AG08395 (cell line): Measurements from ENCODE around the gene TMEM131.

Experiments used
- DNase-seq: peaks from one replicate; pipeline ENCODE4 v3.0.0; 2012; ENCODE audit warnings: mixed read lengths, low spot score

The TMEM131 gene

DNA sequence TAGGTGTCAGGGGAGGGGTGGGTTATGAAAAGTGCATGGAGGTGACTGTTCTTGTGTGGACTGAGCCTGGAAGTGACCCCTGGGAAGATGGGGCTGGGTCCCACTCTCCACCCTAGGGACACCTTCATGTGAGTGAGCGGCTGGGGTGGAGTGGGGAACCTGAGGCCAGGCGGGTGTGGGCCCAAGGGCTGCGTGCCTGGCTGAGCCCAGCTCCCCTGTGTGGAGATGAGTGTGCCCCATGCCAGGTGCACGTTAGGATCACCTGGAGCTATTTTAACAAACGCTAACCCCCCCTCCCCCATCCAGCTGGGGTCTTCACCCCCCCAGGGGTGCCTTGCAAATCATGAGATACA is 255.9 kb downstream of the TMEM131 start:
- no peak for DNase-seq

DNA sequence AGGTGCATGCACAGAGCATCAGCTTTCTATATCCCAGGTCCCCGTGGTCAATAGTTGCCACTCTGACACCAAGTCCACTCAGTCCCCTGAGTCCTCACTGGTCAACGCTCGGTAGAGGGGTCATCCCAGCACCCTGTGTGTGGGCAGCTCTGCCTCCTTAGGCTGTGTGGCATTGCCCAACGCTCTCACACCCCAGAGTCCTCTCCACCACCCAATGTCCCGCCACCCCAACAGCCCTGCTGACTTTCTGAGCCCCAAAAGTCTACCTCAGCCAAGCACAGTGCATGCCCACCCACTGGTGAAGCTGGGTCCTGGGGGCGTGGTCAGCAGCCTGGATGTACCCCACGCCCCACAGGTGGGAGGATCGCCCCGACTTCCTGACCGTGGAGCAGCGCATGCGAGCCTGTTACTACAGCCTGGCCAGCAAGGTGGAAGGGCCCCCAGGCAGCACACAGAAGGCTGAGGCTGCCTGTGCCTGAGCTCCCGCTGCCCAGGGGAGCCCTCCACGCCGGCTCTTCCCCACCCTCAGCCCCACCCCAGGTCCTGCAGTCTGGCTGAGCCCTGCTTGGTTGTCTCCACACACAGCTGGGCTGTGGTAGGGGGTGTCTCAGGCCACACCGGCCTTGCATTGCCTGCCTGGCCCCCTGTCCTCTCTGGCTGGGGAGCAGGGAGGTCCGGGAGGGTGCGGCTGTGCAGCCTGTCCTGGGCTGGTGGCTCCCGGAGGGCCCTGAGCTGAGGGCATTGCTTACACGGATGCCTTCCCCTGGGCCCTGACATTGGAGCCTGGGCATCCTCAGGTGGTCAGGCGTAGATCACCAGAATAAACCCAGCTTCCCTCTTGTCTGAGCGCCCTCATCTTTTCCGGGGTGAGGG is 256.5 kb downstream of the TMEM131 start:
- no peak for DNase-seq

DNA sequence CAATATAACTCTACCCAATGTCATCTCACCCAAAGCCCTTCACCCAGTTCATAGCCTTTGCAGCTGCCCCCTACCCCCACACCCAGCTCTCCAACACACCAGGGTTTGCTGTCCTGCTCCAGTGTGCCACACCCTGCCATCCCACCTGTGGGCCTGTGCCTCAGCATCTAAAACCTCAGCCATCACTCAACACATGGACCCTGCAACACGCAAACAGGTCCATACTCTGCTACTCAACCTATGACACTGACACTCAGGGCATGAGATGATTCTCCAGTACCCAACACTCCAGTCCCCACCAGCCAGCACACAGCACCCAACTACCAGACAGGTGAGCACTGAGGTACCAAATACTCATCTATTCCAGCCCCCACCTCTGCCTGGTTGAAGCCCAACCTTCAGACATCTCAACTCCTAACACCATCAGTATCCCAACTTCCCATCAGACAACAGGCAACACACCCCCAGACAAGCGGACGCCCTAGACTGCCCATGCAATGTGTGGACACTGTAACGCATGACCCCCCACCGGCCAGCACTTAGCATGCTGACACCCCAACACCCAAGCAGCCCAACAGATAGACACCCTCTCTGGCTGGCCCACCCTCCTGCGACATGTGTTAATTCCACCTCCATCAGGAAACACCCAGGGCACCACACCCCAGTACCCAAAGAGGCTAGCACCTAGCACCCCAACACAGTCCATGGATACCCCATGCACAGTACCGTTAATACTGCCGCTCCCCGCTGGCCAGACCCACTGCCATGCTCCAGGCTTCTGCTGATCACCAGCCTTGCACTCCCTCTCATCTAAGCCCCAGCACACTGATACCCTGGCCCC is 257.3 kb downstream of the TMEM131 start:
- DNase-seq: no peak

DNA sequence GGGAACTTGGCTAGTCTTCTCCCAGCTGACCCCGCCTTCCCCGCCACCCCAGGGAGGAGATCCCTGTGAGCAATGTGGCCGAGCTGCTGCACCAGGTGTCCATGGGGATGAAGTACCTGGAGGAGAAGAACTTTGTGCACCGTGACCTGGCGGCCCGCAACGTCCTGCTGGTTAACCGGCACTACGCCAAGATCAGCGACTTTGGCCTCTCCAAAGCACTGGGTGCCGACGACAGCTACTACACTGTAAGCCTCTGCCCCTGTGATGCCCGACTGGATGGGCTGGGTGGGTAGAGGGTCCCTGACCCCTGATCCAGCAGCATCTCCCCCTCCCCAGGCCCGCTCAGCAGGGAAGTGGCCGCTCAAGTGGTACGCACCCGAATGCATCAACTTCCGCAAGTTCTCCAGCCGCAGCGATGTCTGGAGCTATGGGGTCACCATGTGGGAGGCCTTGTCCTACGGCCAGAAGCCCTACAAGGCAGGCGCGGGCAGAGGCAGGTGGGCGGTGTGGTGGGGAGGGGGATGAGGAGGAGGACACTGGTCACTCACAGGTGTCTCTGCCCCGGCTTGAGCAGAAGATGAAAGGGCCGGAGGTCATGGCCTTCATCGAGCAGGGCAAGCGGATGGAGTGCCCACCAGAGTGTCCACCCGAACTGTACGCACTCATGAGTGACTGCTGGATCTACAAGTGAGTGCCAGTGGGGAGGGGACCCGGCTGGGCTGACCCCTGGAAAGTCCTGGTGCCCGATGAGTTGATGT is 258.1 kb downstream of the TMEM131 start:
- DNase-seq: no peak

DNA sequence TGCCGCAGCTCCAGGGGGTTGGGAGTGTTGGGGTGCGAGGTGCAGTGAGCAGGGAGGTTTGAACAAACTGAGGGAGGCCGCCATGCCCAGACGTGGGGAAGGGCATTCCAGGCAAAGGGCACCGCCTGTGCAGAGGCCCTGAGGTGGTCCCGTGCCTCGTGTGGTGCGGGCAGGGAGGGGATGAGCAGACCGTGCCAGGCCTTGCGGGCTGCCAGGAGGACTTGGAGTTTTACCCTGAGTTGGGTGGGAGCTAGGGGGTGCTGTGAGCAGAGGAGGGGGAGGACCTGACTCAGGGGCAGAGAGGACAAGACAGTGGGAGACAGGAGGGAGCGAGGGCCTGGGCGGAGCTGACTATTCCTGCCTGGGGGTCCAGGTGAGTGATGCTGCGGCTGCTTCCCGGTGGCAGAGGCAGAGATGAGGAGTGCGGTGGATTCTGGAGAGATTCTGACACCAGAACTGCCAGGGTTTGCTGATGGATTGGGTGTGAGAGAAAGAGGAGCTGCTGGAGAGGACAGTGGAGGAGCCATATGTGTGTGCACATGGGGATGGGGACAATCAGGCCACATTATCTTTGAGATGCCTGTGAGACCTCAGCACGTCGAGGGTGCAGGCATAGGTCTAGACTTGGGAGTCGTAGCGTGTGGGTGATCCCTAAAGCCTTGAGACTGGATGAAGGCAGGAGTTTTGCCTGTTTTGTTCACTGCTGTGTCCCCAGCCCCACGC is 259.0 kb downstream of the TMEM131 start:
- DNase-seq: no peak

DNA sequence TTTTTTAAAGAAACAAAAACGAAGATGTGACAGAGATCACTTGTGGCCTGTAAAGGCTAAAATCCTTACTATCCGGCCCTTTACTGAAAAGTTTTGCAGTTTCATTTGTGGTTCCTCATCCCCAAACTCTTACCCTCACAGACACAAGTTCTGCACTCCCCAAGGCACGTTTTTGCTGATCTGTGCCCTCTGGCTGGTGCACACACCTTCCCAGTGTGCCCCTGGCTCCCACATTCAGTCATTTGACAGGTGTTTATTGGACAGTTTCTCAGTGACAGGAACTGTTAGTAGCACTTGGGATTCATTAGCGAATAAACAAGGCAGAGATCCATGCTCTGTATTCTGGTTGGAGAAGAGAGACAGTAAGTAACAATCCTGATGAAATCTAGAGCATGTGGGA is 259.6 kb downstream of the TMEM131 start:
- DNase-seq: no peak

DNA sequence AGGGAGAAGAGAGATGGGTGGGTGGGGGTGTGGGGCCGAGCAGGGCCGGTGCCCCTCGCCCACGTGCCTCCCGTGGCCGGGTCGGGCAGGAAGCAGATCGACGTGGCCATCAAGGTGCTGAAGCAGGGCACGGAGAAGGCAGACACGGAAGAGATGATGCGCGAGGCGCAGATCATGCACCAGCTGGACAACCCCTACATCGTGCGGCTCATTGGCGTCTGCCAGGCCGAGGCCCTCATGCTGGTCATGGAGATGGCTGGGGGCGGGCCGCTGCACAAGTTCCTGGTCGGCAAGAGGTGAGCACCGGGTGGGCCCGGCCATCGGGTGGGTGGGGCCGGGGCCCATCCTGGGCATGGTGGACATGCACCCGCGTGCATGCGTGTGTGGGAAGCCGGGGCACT is 260.6 kb downstream of the TMEM131 start:
- no peak for DNase-seq

DNA sequence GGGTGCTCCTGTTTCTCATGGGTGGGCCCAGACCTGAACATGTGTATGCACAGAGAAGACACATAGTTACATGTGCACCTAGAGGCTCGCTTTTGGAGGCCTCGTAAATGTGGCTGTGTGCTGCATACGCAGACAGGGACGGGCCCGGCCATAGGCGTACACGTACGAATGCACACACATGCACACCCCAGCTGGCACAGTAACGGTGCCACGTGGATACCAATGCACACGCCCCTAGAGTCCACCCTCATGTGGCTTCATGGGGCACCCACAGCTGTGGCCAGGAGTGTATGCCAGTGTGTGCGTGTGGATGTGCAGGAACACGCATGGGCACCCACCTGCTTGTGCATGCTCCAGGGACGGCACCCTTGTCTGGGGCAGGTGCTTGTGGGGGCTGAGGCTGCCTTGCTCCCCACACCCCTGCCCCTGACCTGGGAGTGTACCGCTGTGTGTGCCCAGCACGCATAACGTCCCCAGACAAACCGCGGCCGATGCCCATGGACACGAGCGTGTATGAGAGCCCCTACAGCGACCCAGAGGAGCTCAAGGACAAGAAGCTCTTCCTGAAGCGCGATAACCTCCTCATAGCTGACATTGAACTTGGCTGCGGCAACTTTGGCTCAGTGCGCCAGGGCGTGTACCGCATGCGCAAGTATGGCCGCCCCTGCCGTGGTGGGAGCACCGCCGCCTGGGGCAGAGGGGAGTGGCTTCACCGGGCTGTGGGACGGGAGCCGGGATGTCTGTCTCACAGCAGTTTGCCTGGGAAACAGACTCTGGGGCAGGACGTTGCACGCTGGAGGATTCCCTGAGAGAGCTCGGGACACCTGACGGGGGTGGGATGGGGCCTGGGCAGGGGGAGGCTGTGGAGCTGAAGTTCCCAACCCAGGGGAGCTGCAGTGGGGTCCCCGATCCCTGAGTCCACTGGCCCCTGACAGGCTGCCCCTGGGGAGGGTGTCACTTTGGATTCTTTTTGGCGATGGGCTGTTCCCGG is 261.4 kb downstream of the TMEM131 start:
- DNase-seq: no peak

DNA sequence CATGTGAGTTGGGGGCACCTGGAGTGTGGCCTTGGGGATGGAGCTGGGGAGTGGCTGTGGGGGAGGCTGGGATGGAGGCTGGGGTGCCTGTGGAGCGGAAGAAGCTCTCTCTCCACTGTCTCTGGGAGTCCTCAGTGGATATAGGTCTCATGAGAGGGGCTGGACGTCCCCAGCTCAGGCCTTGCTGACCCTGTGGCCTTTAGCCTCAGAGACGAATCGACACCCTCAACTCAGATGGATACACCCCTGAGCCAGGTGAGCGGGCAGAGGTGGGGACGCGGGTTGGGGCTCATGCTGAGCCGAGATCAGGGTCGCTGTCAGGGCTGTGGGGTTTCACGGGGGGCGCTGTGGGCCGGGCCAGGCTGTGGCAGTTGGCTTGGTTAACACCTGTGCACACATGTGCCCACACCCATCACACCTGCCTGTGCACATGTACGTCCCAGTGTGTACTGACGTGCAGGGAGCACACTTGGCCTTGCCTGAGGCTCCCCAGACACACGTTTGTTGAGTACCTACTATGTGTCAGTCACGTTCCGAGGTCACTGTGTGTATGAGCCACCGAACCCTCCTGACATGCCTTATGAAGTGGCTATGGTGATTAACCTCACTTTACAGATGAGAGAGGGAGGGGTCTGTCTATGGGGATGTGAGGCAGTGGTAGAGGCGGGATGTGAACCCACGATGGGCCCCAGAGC is 262.3 kb downstream of the TMEM131 start:
- DNase-seq: no peak

DNA sequence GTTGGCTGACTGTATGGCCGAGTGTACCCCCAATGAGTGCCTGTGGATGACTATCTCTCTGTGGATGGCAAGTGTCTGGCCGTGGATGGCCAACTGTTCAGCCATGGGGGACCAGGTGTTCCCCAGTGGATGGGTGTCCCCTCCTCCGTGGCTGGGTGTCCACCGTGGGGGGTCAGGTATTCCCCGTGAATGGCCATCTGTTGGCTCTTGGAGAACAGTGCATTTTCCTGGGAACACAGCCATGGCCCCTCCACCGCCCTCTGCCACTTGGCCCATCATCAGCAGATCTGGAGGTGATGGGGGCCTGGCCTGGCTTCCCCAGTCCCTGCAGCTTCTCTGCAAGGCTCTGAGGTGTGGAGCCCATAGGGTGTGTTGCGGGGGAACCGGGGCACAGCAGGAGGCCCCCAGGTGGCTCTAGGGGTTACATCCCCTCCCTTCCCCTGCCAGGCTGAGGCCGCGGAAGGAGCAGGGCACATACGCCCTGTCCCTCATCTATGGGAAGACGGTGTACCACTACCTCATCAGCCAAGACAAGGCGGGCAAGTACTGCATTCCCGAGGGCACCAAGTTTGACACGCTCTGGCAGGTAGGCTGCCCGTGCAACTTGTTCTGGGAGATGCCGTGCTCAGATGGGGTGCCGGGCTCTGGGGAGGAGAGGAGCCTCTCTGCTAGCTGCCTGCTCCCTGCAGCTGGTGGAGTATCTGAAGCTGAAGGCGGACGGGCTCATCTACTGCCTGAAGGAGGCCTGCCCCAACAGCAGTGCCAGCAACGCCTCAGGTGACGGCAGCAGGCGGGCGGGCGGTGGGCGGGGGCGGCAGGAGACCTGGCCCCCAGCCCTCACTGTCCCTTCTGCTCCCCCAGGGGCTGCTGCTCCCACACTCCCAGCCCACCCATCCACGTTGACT is 263.1 kb downstream of the TMEM131 start:
- no peak for DNase-seq

DNA sequence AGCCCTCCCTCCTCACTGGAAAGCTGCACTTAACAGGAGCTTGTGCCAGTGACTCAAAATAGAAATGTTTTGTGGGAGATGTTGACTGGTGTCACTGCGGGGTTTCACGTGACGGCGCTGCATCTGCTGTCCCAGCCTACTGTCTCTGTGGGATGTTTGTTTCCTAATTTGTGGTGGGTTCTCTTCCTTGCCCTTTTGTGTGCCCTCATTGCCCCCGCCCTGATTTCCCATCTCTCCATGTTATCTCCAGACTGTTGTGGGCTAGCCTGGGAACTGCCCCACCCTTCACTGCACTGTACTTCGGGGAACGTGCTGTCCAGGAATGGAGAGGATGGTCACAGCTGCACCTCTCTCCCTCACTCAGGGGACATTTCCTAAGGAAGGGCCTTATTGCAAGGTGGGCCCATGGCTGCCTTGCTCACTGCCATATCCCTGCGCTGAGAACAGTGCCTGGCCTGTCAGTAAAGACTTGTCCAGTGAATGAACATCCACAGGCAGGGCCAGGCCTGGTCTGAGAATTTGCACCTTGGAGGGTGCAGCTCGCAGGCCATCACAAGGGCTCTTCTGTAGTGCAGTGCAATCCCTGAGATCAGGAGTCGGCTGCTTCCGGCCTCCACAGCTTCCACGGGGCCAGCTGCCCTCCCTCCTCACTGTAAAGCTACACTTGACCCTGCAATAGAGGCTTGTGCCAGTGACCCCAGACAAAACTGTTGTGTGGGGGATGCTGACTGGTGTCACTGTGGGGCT is 264.3 kb downstream of the TMEM131 start:
- DNase-seq: no peak

DNA sequence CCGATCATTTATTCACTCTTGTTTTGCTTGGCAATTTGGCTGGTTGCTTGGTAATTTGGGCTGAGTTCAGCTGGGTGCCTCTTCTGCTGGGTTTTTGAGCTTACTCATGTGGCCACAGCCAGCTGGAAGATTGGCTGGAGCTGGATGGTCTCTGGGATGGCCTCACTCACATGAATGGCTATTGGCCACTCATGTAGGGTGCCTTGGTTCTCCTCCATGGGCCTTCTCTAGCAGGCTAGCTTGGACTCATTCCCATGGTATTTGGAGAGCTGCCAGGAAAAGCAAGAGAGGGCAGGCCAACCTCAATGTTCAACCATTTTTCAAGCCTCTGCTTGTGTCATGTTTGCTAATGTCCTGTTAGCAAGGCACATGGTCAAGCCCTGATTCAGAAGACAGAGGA is 265.5 kb downstream of the TMEM131 start:
- DNase-seq: no peak

DNA sequence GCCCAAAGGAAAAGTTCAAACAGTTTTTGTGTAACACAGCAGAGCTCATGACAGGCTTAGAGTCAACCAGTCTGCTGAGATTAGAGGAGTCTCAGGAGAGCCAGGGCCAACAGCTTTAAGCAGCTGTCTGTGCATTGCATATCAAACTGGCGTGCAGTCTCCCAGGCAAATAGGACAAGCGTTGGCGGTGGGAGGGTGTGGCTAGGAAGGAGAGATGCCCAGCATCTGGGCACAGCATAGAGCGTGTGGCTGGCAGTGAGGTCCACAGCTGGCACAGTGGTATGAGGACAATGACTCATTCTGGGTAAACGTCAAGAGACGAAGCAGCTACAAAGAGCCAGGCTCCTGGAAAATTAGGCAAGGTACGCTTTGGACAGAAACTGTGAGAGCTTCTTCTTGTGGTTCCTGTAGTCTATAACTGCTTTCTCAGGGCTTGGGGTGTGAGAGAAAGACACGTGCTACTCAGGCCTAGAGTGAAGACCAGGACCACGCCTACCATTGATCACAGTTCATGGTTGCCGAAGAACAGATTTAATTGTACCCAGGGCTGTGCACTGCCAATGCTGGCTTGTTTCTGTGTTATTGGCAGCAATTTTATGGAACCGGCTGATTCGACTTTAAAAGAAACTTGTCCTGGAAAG is 267.5 kb downstream of the TMEM131 start:
- DNase-seq: peak; percentile 53

DNA sequence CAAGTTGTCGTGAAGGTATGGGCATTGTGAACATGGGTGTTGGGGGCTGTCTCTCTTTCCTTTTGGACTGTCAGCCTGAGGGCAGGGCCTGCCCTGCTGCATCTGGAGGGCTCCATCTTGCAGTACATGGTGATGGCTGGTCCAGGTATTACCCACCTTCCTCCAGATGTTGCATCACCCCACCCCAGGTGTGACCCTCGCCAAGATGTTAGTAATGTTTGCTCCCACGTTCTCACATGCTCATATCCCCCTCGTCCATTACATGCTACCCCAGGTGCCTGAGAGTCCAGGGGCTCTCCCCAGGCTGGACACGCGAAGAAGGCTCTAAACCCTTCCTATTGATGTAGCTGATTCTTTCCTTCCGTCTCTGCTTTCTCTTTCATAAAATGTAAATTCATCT is 268.5 kb downstream of the TMEM131 start:
- no peak for DNase-seq

DNA sequence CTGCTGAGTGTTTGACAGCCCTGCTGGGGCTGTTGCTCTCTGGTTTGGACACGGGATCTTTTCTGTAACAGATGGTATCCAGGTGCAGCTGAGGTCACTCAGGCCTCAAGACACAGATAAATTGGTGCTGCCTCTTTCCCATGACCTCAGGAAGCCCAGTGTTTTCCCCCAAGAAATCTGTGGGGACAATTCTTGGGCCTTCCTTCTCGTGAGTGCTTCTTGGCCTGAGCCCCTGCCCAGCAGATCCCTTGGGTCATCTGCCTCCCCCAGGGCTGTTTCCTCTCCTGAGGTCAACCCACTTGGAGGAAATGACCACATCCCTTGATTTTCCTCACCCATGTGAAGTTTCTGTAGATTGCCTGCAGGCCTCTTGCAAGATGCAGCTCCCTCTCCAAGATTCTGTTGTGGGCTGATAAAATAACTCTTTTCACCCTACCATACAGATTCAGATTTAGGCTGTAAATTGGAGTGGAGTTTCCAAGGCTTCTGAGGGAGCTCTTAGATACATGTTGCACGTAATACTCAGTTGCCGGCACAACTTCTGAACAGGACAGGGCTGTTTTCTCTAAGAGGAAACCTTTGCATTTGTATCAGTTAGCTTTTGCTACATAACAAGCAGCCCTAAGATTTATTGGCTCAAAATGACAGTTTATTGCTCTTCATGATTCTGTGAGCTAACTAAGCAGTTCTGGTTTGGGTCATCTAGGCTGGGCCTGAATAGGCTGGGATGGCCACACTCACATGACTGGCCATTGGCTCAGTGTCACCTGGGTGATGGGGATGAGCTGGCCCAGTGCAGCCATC is 269.3 kb downstream of the TMEM131 start:
- DNase-seq: no peak

DNA sequence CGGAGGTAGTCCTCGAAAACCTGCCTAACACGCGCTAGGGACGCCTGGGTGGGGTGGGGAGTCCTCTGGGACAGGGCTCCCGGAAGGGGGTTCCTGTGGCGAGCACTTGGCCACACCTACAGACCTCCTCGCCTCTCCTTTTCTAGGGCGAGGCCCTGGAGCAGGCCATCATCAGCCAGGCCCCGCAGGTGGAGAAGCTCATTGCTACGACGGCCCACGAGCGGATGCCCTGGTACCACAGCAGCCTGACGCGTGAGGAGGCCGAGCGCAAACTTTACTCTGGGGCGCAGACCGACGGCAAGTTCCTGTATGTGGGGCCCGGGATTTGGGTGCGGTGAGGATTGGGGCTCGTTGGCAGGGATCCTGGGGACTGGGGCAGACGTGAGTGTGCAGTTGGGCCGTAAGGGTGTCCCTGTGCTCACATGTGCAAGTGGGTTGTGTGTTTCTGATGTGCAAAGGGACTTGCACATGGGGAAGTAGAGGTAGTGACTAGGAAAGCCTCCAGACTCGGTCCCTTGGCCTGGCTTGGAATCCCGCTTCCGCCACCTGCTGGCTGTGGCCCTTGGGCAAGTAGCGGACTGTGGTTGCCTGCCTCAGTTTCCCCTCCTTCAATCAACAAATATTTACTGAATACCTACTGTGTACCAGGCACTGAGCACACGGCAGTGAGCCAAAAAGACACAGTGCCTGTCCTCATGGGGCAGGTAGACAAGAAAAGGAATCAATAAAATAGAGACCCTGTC is 270.6 kb downstream of the TMEM131 start:
- no peak for DNase-seq
